Measurements from ENCODE around the gene NEK1.
"Not testable (repeated sequence)": the region's sequence is repeated elsewhere in the genome, so short reads cannot be mapped to it uniquely, and the experiment has no call there.

Gene NEK1

GRCh38 chr4:169484485-169484884 is 127.9 kb downstream of the NEK1 start:
- Histone ChIP-seq H3K27me3 (ENCODE audit: insufficient read depth, low read length, poor library complexity, severe bottlenecking) (no peaks in the 10 kb centered on the region), H3K79me2 (ENCODE audit: insufficient read depth, low read length) (no peaks in the 10 kb centered on the region), H3K36me3 (ENCODE audit: insufficient read depth, low read length) (no peaks in the 10 kb centered on the region), H4K20me1 (ENCODE audit: insufficient read depth, low read length, poor library complexity, severe bottlenecking) (no peaks in the 10 kb centered on the region), H3K9ac (ENCODE audit: low read depth, low read length, poor library complexity, severe bottlenecking) (no peak overlapping the region), H3K4me1 (ENCODE audit: insufficient read depth, low read length, poor library complexity, severe bottlenecking) (no peaks in the 10 kb centered on the region), H3K4me2 (ENCODE audit: low read depth, low read length, poor library complexity, severe bottlenecking) (no peak overlapping the region), H3K9me3 (ENCODE audit: insufficient read depth, low read depth, low read length) (no peaks in the 10 kb centered on the region), H3K4me3 (ENCODE audit: low read length, poor library complexity, severe bottlenecking) (no peak overlapping the region), H2AFZ (ENCODE audit: low read length) (no peak overlapping the region), H3K9me2 (replicated peaks; ENCODE audit: low read depth, low read length) (no peaks in the 10 kb centered on the region), H3F3A (ENCODE audit: low read depth) (no peaks in the 10 kb centered on the region)
- TF ChIP-seq CTCF (conservative IDR thresholded peaks at IDR 0.05; ENCODE audit: low read length) (no peak), EZH2phosphoT487 (IDR thresholded peaks at IDR 0.05; ENCODE audit: borderline replicate concordance) (no peak)

GRCh38 chr4:169464080-169464479 is 148.3 kb downstream of the NEK1 start:
- no peak for TF ChIP-seq EZH2phosphoT487 (IDR thresholded peaks at IDR 0.05; ENCODE audit: borderline replicate concordance)
- Histone ChIP-seq H3K4me3 (ENCODE audit: low read length, poor library complexity, severe bottlenecking) (no peak overlapping the region), H3K4me2 (ENCODE audit: low read depth, low read length, poor library complexity, severe bottlenecking) (no peak overlapping the region), H3K9ac (ENCODE audit: low read depth, low read length, poor library complexity, severe bottlenecking) (no peak overlapping the region), H3K36me3 (ENCODE audit: insufficient read depth, low read length) (peaks cover 7% of the 10 kb centered on the region; the same call in 1 of the 2 replicates), H3K79me2 (ENCODE audit: insufficient read depth, low read length) (no peaks in the 10 kb centered on the region), H3K27me3 (ENCODE audit: insufficient read depth, low read length, poor library complexity, severe bottlenecking) (no peaks in the 10 kb centered on the region), H3F3A (ENCODE audit: low read depth) (no peaks in the 10 kb centered on the region), H3K9me2 (replicated peaks; ENCODE audit: low read depth, low read length) (no peaks in the 10 kb centered on the region), H3K4me1 (ENCODE audit: insufficient read depth, low read length, poor library complexity, severe bottlenecking) (no peaks in the 10 kb centered on the region), H4K20me1 (ENCODE audit: insufficient read depth, low read length, poor library complexity, severe bottlenecking) (no peaks in the 10 kb centered on the region), H3K9me3 (ENCODE audit: insufficient read depth, low read depth, low read length) (no peaks in the 10 kb centered on the region; the same call in 1 of the 2 replicates), H2AFZ (ENCODE audit: low read length) (no peak overlapping the region)

- H3K4me1 ChIP-seq (ENCODE audit: insufficient read depth, low read length, poor library complexity, severe bottlenecking) = no peaks in the 10 kb centered on the region
- H3F3A ChIP-seq (ENCODE audit: low read depth) = no peaks in the 10 kb centered on the region
- no peak overlapping the region for H2AFZ ChIP-seq (ENCODE audit: low read length)
- H4K20me1 ChIP-seq (ENCODE audit: insufficient read depth, low read length, poor library complexity, severe bottlenecking) = no peaks in the 10 kb centered on the region
- H3K9ac ChIP-seq (ENCODE audit: low read depth, low read length, poor library complexity, severe bottlenecking) = no peak overlapping the region
- no peak for TF ChIP-seq CTCF (conservative IDR thresholded peaks at IDR 0.05; ENCODE audit: low read length)
- TF ChIP-seq EZH2phosphoT487 (IDR thresholded peaks at IDR 0.05; ENCODE audit: borderline replicate concordance) = no peak
- H3K36me3 ChIP-seq (ENCODE audit: insufficient read depth, low read length) = peaks cover 7% of the 10 kb centered on the region; the same call in 1 of the 2 replicates
- H3K9me3 ChIP-seq (ENCODE audit: insufficient read depth, low read depth, low read length) = no peaks in the 10 kb centered on the region; the same call in 1 of the 2 replicates
- no peaks in the 10 kb centered on the region for H3K27me3 ChIP-seq (ENCODE audit: insufficient read depth, low read length, poor library complexity, severe bottlenecking)
- no peaks in the 10 kb centered on the region for H3K9me2 ChIP-seq (replicated peaks; ENCODE audit: low read depth, low read length)
- no peaks in the 10 kb centered on the region for H3K79me2 ChIP-seq (ENCODE audit: insufficient read depth, low read length)
- no peak overlapping the region for H3K4me3 ChIP-seq (ENCODE audit: low read length, poor library complexity, severe bottlenecking)
- no peak overlapping the region for H3K4me2 ChIP-seq (ENCODE audit: low read depth, low read length, poor library complexity, severe bottlenecking)
These were observed 152.3 kb downstream of the NEK1 start for GRCh38 chr4:169460081-169460480.

GRCh38 chr4:169458575-169458974 is 153.8 kb downstream of the NEK1 start:
- H2AFZ ChIP-seq (ENCODE audit: low read length) = no peak overlapping the region
- no peak overlapping the region for H3K4me3 ChIP-seq (ENCODE audit: low read length, poor library complexity, severe bottlenecking)
- H3F3A ChIP-seq (ENCODE audit: low read depth) = no peaks in the 10 kb centered on the region
- no peaks in the 10 kb centered on the region for H4K20me1 ChIP-seq (ENCODE audit: insufficient read depth, low read length, poor library complexity, severe bottlenecking)
- H3K9me3 ChIP-seq (ENCODE audit: insufficient read depth, low read depth, low read length) = no peaks in the 10 kb centered on the region; the same call in 1 of the 2 replicates
- H3K4me1 ChIP-seq (ENCODE audit: insufficient read depth, low read length, poor library complexity, severe bottlenecking) = no peaks in the 10 kb centered on the region
- no peak for TF ChIP-seq CTCF (conservative IDR thresholded peaks at IDR 0.05; ENCODE audit: low read length)
- no peak for TF ChIP-seq EZH2phosphoT487 (IDR thresholded peaks at IDR 0.05; ENCODE audit: borderline replicate concordance)
- H3K27me3 ChIP-seq (ENCODE audit: insufficient read depth, low read length, poor library complexity, severe bottlenecking) = no peaks in the 10 kb centered on the region
- no peak overlapping the region for H3K4me2 ChIP-seq (ENCODE audit: low read depth, low read length, poor library complexity, severe bottlenecking)
- peaks cover 7% of the 10 kb centered on the region; the same call in 1 of the 2 replicates for H3K36me3 ChIP-seq (ENCODE audit: insufficient read depth, low read length)
- no peaks in the 10 kb centered on the region for H3K79me2 ChIP-seq (ENCODE audit: insufficient read depth, low read length)
- H3K9me2 ChIP-seq (replicated peaks; ENCODE audit: low read depth, low read length) = no peaks in the 10 kb centered on the region
- no peak overlapping the region for H3K9ac ChIP-seq (ENCODE audit: low read depth, low read length, poor library complexity, severe bottlenecking)

GRCh38 chr4:169452644-169453043 is 159.7 kb downstream of the NEK1 start:
- not testable (repeated sequence) for H4K20me1 ChIP-seq (ENCODE audit: insufficient read depth, low read length, poor library complexity, severe bottlenecking); H3K4me2 ChIP-seq (ENCODE audit: low read depth, low read length, poor library complexity, severe bottlenecking); H3K9me3 ChIP-seq (ENCODE audit: insufficient read depth, low read depth, low read length); H3K27me3 ChIP-seq (ENCODE audit: insufficient read depth, low read length, poor library complexity, severe bottlenecking); H3K4me3 ChIP-seq (ENCODE audit: low read length, poor library complexity, severe bottlenecking); H2AFZ ChIP-seq (ENCODE audit: low read length); H3K4me1 ChIP-seq (ENCODE audit: insufficient read depth, low read length, poor library complexity, severe bottlenecking); H3K36me3 ChIP-seq (ENCODE audit: insufficient read depth, low read length); H3F3A ChIP-seq (ENCODE audit: low read depth); H3K9me2 ChIP-seq (replicated peaks; ENCODE audit: low read depth, low read length); H3K9ac ChIP-seq (ENCODE audit: low read depth, low read length, poor library complexity, severe bottlenecking); H3K79me2 ChIP-seq (ENCODE audit: insufficient read depth, low read length)

Data from Loucy (cell line).